H1 (cell line): Measurements from ENCODE around the gene BABAM1. TPM values are rescaled to one million over a fixed set of nuclear protein-coding genes. Genes with fewer than 3 reads are reported as not detected.

Source experiments
- CTCF ChIA-PET: fragments of 300-600 bp; sonication (Branson Sonifier 250); formaldehyde crosslinking; loops from one replicate; lab custom pipeline; 2021; ENCODE audit not compliant: partially characterized antibody; lab: Charles Lee
- POLR2A ChIA-PET: fragments of 300-600 bp; sonication (Branson Sonifier 250); formaldehyde crosslinking; loops from one replicate; lab custom pipeline; 2021; ENCODE audit warnings: inconsistent platforms; ENCODE audit not compliant: partially characterized antibody; lab: Charles Lee
- DNase-seq, 2 experiments: peaks; one replicate each; pipeline versions ENCODE4 v3.0.0 to v3.0.0-alpha.2; 2010 to 2022; ENCODE audit warnings: low spot score in 2 of 2, low read depth in 1 of 2, mixed read lengths in 1 of 2
- FAIRE-seq: peaks from 2 replicates; lab custom pipeline; 2011; peaks lifted over from hg19 to GRCh38; lab: Jason Lieb, UNC
- H2AFZ ChIP-seq: 2 replicates; pipeline ENCODE4 v1.8.1; 2012; ENCODE audit warnings: low read length, inconsistent platforms
- H2AK5ac ChIP-seq: 2 replicates; pipeline ENCODE4 v1.6.1; 2013; ENCODE audit warnings: low read depth, low read length
- H2BK120ac ChIP-seq: replicated peaks from 2 replicates; pipeline ENCODE3; 2013; ENCODE audit warnings: low read depth, low read length, inconsistent platforms
- H2BK12ac ChIP-seq: 2 replicates; pipeline ENCODE4 v1.6.1; 2013; ENCODE audit warnings: low read depth, low read length
- H2BK15ac ChIP-seq: 2 replicates; pipeline ENCODE4 v1.6.1; 2013; ENCODE audit warnings: low read length
- H2BK20ac ChIP-seq: 2 replicates; pipeline ENCODE4 v1.6.1; 2013; ENCODE audit warnings: low read length
- H2BK5ac ChIP-seq: 2 replicates; pipeline ENCODE4 v1.6.1; 2013; ENCODE audit warnings: low read depth, low read length
- H3K14ac ChIP-seq: 2 replicates; pipeline ENCODE4 v1.6.1; 2013; ENCODE audit warnings: inconsistent platforms; ENCODE audit not compliant: insufficient read length
- H3K18ac ChIP-seq: 2 replicates; pipeline ENCODE4 v1.6.1; 2013; ENCODE audit warnings: low read length; ENCODE audit errors: extremely low read depth
- H3K23ac ChIP-seq: 2 replicates; pipeline ENCODE4 v1.6.1; 2013; ENCODE audit warnings: inconsistent platforms; ENCODE audit not compliant: insufficient read length
- H3K23me2 ChIP-seq: 2 replicates; pipeline ENCODE4 v1.6.1; 2013; ENCODE audit warnings: low read depth, low read length
- H3K27ac ChIP-seq: 2 replicates; pipeline ENCODE4 v1.6.1; 2011; ENCODE audit warnings: low read depth, low read length, inconsistent platforms
- H3K27me3 ChIP-seq, 4 experiments: replicated peaks in 1 of 4; 1 replicate in 1 of 4; 2 replicates in 3 of 4; pipeline versions ENCODE4 v1.6.1 to v1.8.1; 2011 to 2013; ENCODE audit warnings: low read length in 3 of 4, mild to moderate bottlenecking in 3 of 4, inconsistent platforms in 2 of 4, mixed read lengths in 2 of 4, moderate library complexity in 1 of 4; ENCODE audit not compliant: control insufficient read depth in 3 of 4, insufficient read depth in 3 of 4; ENCODE audit errors: extremely low read depth in 1 of 4
- H3K36me3 ChIP-seq, 4 experiments: 2 replicates each; pipeline versions ENCODE4 v1.6.1 to v1.8.1; 2011 to 2013; ENCODE audit warnings: mild to moderate bottlenecking in 4 of 4, low read length in 3 of 4, moderate library complexity in 2 of 4, control low read depth in 1 of 4, inconsistent platforms in 1 of 4; ENCODE audit not compliant: insufficient read depth in 4 of 4, control insufficient read depth in 2 of 4
- H3K4ac ChIP-seq: replicated peaks from 2 replicates; pipeline ENCODE3; 2013; ENCODE audit warnings: low read length, low read depth, mixed read lengths, inconsistent platforms; ENCODE audit not compliant: insufficient read length
- H3K4me1 ChIP-seq, 4 experiments: replicated peaks in 1 of 4; 1 replicate in 1 of 4; 2 replicates in 3 of 4; pipeline versions ENCODE4 v1.6.1 to v1.8.1; 2011 to 2013; ENCODE audit warnings: low read length in 3 of 4, inconsistent platforms in 2 of 4, mixed read lengths in 1 of 4; ENCODE audit not compliant: insufficient read depth in 4 of 4, control insufficient read depth in 3 of 4
- H3K4me2 ChIP-seq, 2 experiments: 2 replicates each; pipeline versions ENCODE4 v1.6.1 to v1.8.1; 2011 to 2013; ENCODE audit warnings: low read depth in 2 of 2, low read length in 2 of 2, control low read depth in 1 of 2, inconsistent platforms in 1 of 2, mild to moderate bottlenecking in 1 of 2; ENCODE audit not compliant: insufficient read depth in 1 of 2
- H3K4me3 ChIP-seq, 4 experiments: fragments of 200-600, 300-600 bp in 1 of 4; sonication (generic), shearing (Covaris generic), sonication (Bioruptor Twin) in 1 of 4; 2 replicates each; pipeline versions ENCODE4 v1.5.1 to v1.8.1; 2011 to 2016; ENCODE audit warnings: low read length in 4 of 4, low read depth in 3 of 4, control low read depth in 2 of 4, inconsistent platforms in 2 of 4, mild to moderate bottlenecking in 2 of 4, mixed read lengths in 1 of 4, moderate library complexity in 1 of 4; ENCODE audit not compliant: insufficient read depth in 2 of 4; ENCODE audit errors: extremely low read depth in 1 of 4
- H3K56ac ChIP-seq: replicated peaks from 2 replicates; pipeline ENCODE3; 2013; ENCODE audit warnings: low read depth, mild to moderate bottlenecking, mixed read lengths, low read length, inconsistent platforms; ENCODE audit not compliant: insufficient read length
- H3K79me1 ChIP-seq: 2 replicates; pipeline ENCODE4 v1.6.1; 2013; ENCODE audit warnings: low read depth, low read length, control low read depth
- H3K79me2 ChIP-seq, 2 experiments: 2 replicates each; pipeline versions ENCODE4 v1.6.1 to v1.8.1; 2012 to 2013; ENCODE audit warnings: low read length in 2 of 2, mild to moderate bottlenecking in 2 of 2, inconsistent platforms in 1 of 2; ENCODE audit not compliant: insufficient read depth in 2 of 2, control insufficient read depth in 1 of 2
- H3K9ac ChIP-seq, 4 experiments: replicated peaks in 1 of 4; 1 replicate in 1 of 4; 2 replicates in 3 of 4; pipeline versions ENCODE4 v1.6.1 to v1.8.1; 2011 to 2013; ENCODE audit warnings: low read depth in 3 of 4, low read length in 3 of 4, control low read depth in 2 of 4, mild to moderate bottlenecking in 2 of 4, moderate library complexity in 2 of 4, inconsistent platforms in 1 of 4; ENCODE audit errors: extremely low read depth in 1 of 4
- H3K9me3 ChIP-seq, 2 experiments: 2 replicates each; pipeline versions ENCODE4 v1.6.1 to v1.8.1; 2012 to 2013; ENCODE audit warnings: mild to moderate bottlenecking in 2 of 2, moderate library complexity in 2 of 2, control low read depth in 1 of 2, inconsistent platforms in 1 of 2, low read depth in 1 of 2, low read length in 1 of 2, mixed read lengths in 1 of 2; ENCODE audit not compliant: insufficient read depth in 2 of 2
- H4K20me1 ChIP-seq, 2 experiments: replicated peaks in 1 of 2; 2 replicates each; pipeline versions ENCODE3 to v1.8.1; 2011 to 2013; ENCODE audit warnings: inconsistent platforms in 2 of 2, low read length in 2 of 2, mild to moderate bottlenecking in 1 of 2; ENCODE audit not compliant: insufficient read depth in 2 of 2, control insufficient read depth in 1 of 2
- H4K5ac ChIP-seq: 2 replicates; pipeline ENCODE4 v1.6.1; 2013; ENCODE audit warnings: low read length, low read depth, mixed read lengths, inconsistent platforms; ENCODE audit not compliant: insufficient read length
- H4K8ac ChIP-seq: 2 replicates; pipeline ENCODE4 v1.8.0; 2013; ENCODE audit warnings: mild to moderate bottlenecking, moderate library complexity, low read length, inconsistent platforms; ENCODE audit not compliant: insufficient read depth; ENCODE audit errors: extremely low read depth
- H4K91ac ChIP-seq: replicated peaks from 2 replicates; pipeline ENCODE3; 2013; ENCODE audit warnings: low read length, mixed read lengths, inconsistent platforms; ENCODE audit not compliant: insufficient read length
- CHD2 ChIP-seq: IDR thresholded peaks from 2 replicates; pipeline ENCODE4 v1.6.1; 2012; ENCODE audit warnings: low read length, improper control_type of control experiment
- EZH2 ChIP-seq: fragments of 200-600 bp; sonication (generic); IDR thresholded peaks from 2 replicates; pipeline ENCODE4 v1.7.1; 2012; ENCODE audit warnings: low read depth, mild to moderate bottlenecking, moderate library complexity, low read length, inconsistent platforms; ENCODE audit not compliant: severe bottlenecking
- WGBS, 2 experiments: shearing (Covaris generic) in 1 of 2; methylation state at CpG; one replicate each; pipeline versions ENCODE4 v1.1.6 to v1.1.7; 2013 to 2015; ENCODE audit warnings: low lambda C conversion rate in 2 of 2, mixed read lengths in 2 of 2, inconsistent platforms in 1 of 2, low coverage in 1 of 2, missing lambda C conversion rate in 1 of 2; ENCODE audit not compliant: insufficient replicate concordance in 2 of 2, insufficient coverage in 1 of 2, insufficient read length in 1 of 2; ENCODE audit errors: extremely low coverage in 1 of 2, missing lambda C conversion rate in 1 of 2; 5-methylcytosine and 5-hydroxymethylcytosine counted together
- polyA plus RNA-seq, 7 experiments: library from polyadenylated mRNA; depleted of rRNA in 3 of 7; stranded (reverse) in 5 of 7; unstranded in 2 of 7; fragments of >200 nt in 5 of 7; fragments of 200-250 nt in 2 of 7; gene quantifications; 1 replicate in 5 of 7; 2 replicates in 1 of 7; 4 replicates in 1 of 7; pipeline versions ENCODE4 v1.2.1 to v1.2.3, GENCODE V29; 2011 to 2013; ENCODE audit warnings: missing spikeins in 2 of 7, mixed read lengths in 2 of 7
- total RNA-seq: library from RNA; stranded (reverse); fragmentation: NEBNext Ultra II Directional; extraction: Animal tissue kit (Norgen Biotek cat#: 25700); gene quantifications from 2 replicates; pipeline ENCODE4 v1.2.1, GENCODE V29; 2021

Gene BABAM1
- total and polyA plus RNA-seq, 2 of the 8 experiments (the other 6 are each of a cell fraction or from before 2014, with no cell fraction given) = 127 to 133 TPM

DNA sequence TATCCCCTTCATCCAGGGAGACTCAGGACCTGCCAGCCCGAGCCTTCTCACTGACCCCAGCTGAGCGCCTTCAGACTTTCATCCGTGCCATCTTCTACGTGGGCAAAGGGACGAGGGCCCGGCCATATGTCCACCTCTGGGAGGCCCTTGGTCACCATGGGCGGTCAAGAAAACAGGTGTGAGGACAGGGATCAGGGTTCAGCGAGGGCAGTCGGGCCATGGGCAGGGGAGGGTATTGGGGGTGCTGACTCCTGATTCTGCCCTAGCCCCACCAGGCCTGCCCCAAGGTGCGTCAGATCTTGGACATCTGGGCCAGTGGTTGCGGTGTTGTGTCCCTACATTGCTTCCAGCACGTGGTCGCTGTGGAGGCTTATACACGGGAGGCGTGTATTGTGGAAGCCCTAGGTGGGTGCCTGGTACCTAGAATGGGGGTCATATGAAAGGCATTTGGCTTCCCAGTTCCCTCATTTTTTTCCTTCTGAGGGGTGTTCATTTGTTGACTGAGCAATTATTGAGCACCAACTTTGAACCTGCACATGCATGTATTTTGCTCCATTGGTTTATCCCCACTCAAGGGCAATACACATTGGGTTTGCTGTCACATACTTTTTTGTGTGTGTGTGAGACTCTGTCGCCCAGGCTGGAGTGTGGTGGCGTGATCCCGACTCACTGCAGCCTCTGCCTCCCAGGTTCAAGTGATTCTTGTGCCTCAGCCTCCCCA lies 18.3 kb downstream of the BABAM1 start:
- no peak for DNase-seq
- no peak for TF ChIP-seq CHD2
- TF ChIP-seq EZH2 = no peak
- Histone ChIP-seq H3K56ac (no peak overlapping the region), H3K23ac (no peak overlapping the region), H3K4me2 (no peak overlapping the region), H2BK5ac (no peak overlapping the region), H2BK20ac (no peak overlapping the region), H3K79me1 (no peaks in the 10 kb centered on the region; the same call in 1 of the 2 replicates), H3K14ac (no peak overlapping the region), H3K23me2 (no peaks in the 10 kb centered on the region; the same call in 1 of the 2 replicates), H4K20me1 (peaks cover 0 to 1% of the 10 kb centered on the region in 2 experiments), H3K4ac (no peak overlapping the region), H3K9me3 (peaks cover 0 to 6% of the 10 kb centered on the region in 2 experiments; a peak in 1 of 4 replicates), H2AK5ac (no peak overlapping the region), H3K36me3 (no peaks in the 10 kb centered on the region), H3K9ac (no peak overlapping the region), H3K18ac (no peak overlapping the region), H2BK12ac (0 out of 2 replicates have a peak overlapping the region, but pooled peaks have one; percentile 17), H4K91ac (no peak overlapping the region), H2AFZ (no peak overlapping the region), H3K79me2 (no peaks in the 10 kb centered on the region), H3K4me3 (no peak overlapping the region), H3K27me3 (peaks cover 0 to 3% (median 0%) of the 10 kb centered on the region in 4 experiments; a peak in 3 of 7 replicates), H2BK15ac (no peak overlapping the region), H4K5ac (no peak overlapping the region), H3K4me1 (peaks cover 0 to 3% (median under 1%) of the 10 kb centered on the region in 4 experiments; a peak in 3 of 7 replicates), H3K27ac (no peak overlapping the region), H4K8ac (no peak overlapping the region), H2BK120ac (no peak overlapping the region)
- no peak for FAIRE-seq
- CTCF ChIA-PET = interaction anchor here (1.0 to 5.6 kb wide), 4 partner anchors 21 to 105 kb away, joined by 3 to 28 read pairs (median 4); partner anchors contain the start of genes USE1 and USHBP1
- POLR2A ChIA-PET = interaction anchor here (0.7 to 1.8 kb wide), 3 partner anchors 19 to 86 kb away, joined by 3 read pairs; partner anchors contain the start of gene BABAM1
- 93% methylated on average over 18 of the region's 18 CpGs; no CpG with 5 or more reads in 1 of the 2 experiments for WGBS, 2 experiments
